HEK293 (cell line): Measurements from ENCODE around the gene FIGNL2.

ENCODE experiments used
- CTCF ChIA-PET: fragments of 350-600 bp; formaldehyde crosslinking; extraction: SDS; loops from one replicate; lab custom pipeline; 2021; ENCODE audit warnings: antibody characterized with exemption; lab: Yijun Ruan, JAX
- POLR2A ChIA-PET: fragments of 300-600 bp; formaldehyde crosslinking; extraction: SDS; loops from one replicate; lab custom pipeline; 2020; ENCODE audit warnings: antibody characterized with exemption, inconsistent platforms; lab: Yijun Ruan, JAX
- H3K27ac ChIP-seq: fragments of 200-500 bp; sonication (Bioruptor generic); 2 replicates; pipeline ENCODE4 v1.5.1; 2014; ENCODE audit warnings: low read depth, low read length, control low read depth, inconsistent platforms; ENCODE audit errors: extremely low read depth
- H3K36me3 ChIP-seq, 2 experiments: fragments of 200-500 bp in 1 of 2; sonication (Bioruptor generic) in 1 of 2; 1 replicate in 1 of 2; 2 replicates in 1 of 2; pipeline ENCODE4 v1.5.1; 2014 to 2017; ENCODE audit warnings: inconsistent platforms in 2 of 2, low read length in 2 of 2; ENCODE audit not compliant: control insufficient read depth in 2 of 2, insufficient read depth in 1 of 2
- H3K4me1 ChIP-seq: fragments of 200-500 bp; sonication (Bioruptor generic); 2 replicates; pipeline ENCODE4 v1.5.1; 2014; ENCODE audit warnings: mild to moderate bottlenecking, low read length, inconsistent platforms; ENCODE audit not compliant: control insufficient read depth, insufficient read depth
- H3K4me3 ChIP-seq: 2 replicates; pipeline ENCODE4 v1.5.1; 2011; ENCODE audit warnings: low read depth, mild to moderate bottlenecking, control low read depth, low read length, moderate library complexity
- H3K9me3 ChIP-seq: fragments of 200-500 bp; sonication (Bioruptor generic); 2 replicates; pipeline ENCODE4 v1.5.1; 2014; ENCODE audit warnings: low read depth, low read length, inconsistent platforms; ENCODE audit not compliant: control insufficient read depth, insufficient read depth
- AEBP2 ChIP-seq: fragments of 450-650 bp; formaldehyde crosslinking; IDR thresholded peaks from 2 replicates; pipeline ENCODE4 v1.5.1; 2016; ENCODE audit warnings: missing biosample characterization, missing genetic modification characterization, borderline replicate concordance
- HIC1 ChIP-seq: fragments of 450-650 bp; formaldehyde crosslinking; IDR thresholded peaks from 2 replicates; pipeline ENCODE4 v1.5.1; 2016; ENCODE audit warnings: missing biosample characterization, missing genetic modification characterization
- IKZF3 ChIP-seq: fragments of 450-650 bp; IDR thresholded peaks from 2 replicates; pipeline ENCODE4 v1.5.0; 2018; ENCODE audit warnings: missing biosample characterization, mild to moderate bottlenecking, missing genetic modification characterization, moderate library complexity
- KLF9 ChIP-seq: fragments of 450-650 bp; formaldehyde crosslinking; IDR thresholded peaks from 2 replicates; pipeline ENCODE4 v1.5.1; 2016; ENCODE audit warnings: missing biosample characterization, missing genetic modification characterization, low read depth
- MYNN ChIP-seq: fragments of 450-650 bp; formaldehyde crosslinking; IDR thresholded peaks from 2 replicates; pipeline ENCODE4 v1.5.1; 2016; ENCODE audit warnings: missing biosample characterization, missing genetic modification characterization, borderline replicate concordance
- OSR2 ChIP-seq: fragments of 450-650 bp; formaldehyde crosslinking; IDR thresholded peaks from 2 replicates; pipeline ENCODE4 v1.5.1; 2016; ENCODE audit warnings: missing biosample characterization, missing genetic modification characterization
- SETDB1 ChIP-seq: IDR thresholded peaks from one replicate; pipeline ENCODE4 v1.6.1; 2017; ENCODE audit warnings: mild to moderate bottlenecking, low read length, moderate library complexity, mixed read lengths; ENCODE audit not compliant: insufficient read length
- TRIM28 ChIP-seq: IDR thresholded peaks from 2 replicates; pipeline ENCODE4 v1.6.1; 2011; ENCODE audit warnings: low read length, control low read depth, borderline replicate concordance
- WT1 ChIP-seq: fragments of 450-650 bp; formaldehyde crosslinking; IDR thresholded peaks from 2 replicates; pipeline ENCODE4 v1.5.1; 2016; ENCODE audit warnings: missing biosample characterization, missing genetic modification characterization
- YY1 ChIP-seq: fragments of 450-650 bp; formaldehyde crosslinking; IDR thresholded peaks from 2 replicates; pipeline ENCODE4 v1.5.1; 2018; ENCODE audit warnings: missing biosample characterization, missing genetic modification characterization
- ZBTB11 ChIP-seq: fragments of 450-650 bp; formaldehyde crosslinking; conservative IDR thresholded peaks from 2 replicates; pipeline ENCODE4 v1.5.1; 2016; ENCODE audit warnings: low read depth, missing biosample characterization, missing genetic modification characterization
- ZBTB17 ChIP-seq: fragments of 450-650 bp; formaldehyde crosslinking; IDR thresholded peaks from 2 replicates; pipeline ENCODE4 v1.5.1; 2016; ENCODE audit warnings: missing biosample characterization, missing genetic modification characterization
- ZEB2 ChIP-seq: fragments of 450-650 bp; formaldehyde crosslinking; IDR thresholded peaks from 2 replicates; pipeline ENCODE4 v1.5.1; 2016; ENCODE audit warnings: missing biosample characterization, missing genetic modification characterization
- ZNF146 ChIP-seq: fragments of 450-650 bp; formaldehyde crosslinking; IDR thresholded peaks from 2 replicates; pipeline ENCODE4 v1.5.1; 2016; ENCODE audit warnings: missing biosample characterization, missing genetic modification characterization
- ZNF16 ChIP-seq: fragments of 450-650 bp; formaldehyde crosslinking; IDR thresholded peaks from 2 replicates; pipeline ENCODE4 v1.5.1; 2016; ENCODE audit warnings: low read depth, missing biosample characterization, missing genetic modification characterization
- ZNF2 ChIP-seq: fragments of 450-650 bp; formaldehyde crosslinking; IDR thresholded peaks from 2 replicates; pipeline ENCODE4 v1.5.1; 2016; ENCODE audit warnings: missing biosample characterization, missing genetic modification characterization
- ZNF280C ChIP-seq: fragments of 450-650 bp; formaldehyde crosslinking; IDR thresholded peaks from 2 replicates; pipeline ENCODE4 v1.5.1; 2016; ENCODE audit warnings: missing biosample characterization, missing genetic modification characterization
- ZNF280D ChIP-seq: fragments of 450-650 bp; formaldehyde crosslinking; IDR thresholded peaks from 2 replicates; pipeline ENCODE4 v1.5.1; 2016; ENCODE audit warnings: missing biosample characterization, missing genetic modification characterization
- ZNF354C ChIP-seq: fragments of 450-650 bp; formaldehyde crosslinking; IDR thresholded peaks from 2 replicates; pipeline ENCODE4 v1.5.1; 2016; ENCODE audit warnings: missing biosample characterization, missing genetic modification characterization, low read depth, borderline replicate concordance
- ZNF510 ChIP-seq: fragments of 450-650 bp; formaldehyde crosslinking; IDR thresholded peaks from 2 replicates; pipeline ENCODE4 v1.5.1; 2018; ENCODE audit warnings: mild to moderate bottlenecking, missing genetic modification characterization, missing biosample characterization; ENCODE audit not compliant: insufficient replicate concordance
- ZNF558 ChIP-seq: fragments of 450-650 bp; formaldehyde crosslinking; IDR thresholded peaks from 2 replicates; pipeline ENCODE4 v1.5.1; 2016; ENCODE audit warnings: missing biosample characterization, missing genetic modification characterization
- ZNF629 ChIP-seq: fragments of 450-650 bp; formaldehyde crosslinking; IDR thresholded peaks from 2 replicates; pipeline ENCODE4 v1.5.1; 2017; ENCODE audit warnings: missing biosample characterization, missing genetic modification characterization
- ZNF76 ChIP-seq: fragments of 450-650 bp; formaldehyde crosslinking; IDR thresholded peaks from 2 replicates; pipeline ENCODE4; 2016; ENCODE audit warnings: low read depth, missing biosample characterization, missing genetic modification characterization, borderline replicate concordance
- ZNF768 ChIP-seq: fragments of 450-650 bp; formaldehyde crosslinking; IDR thresholded peaks from 2 replicates; pipeline ENCODE4 v1.5.1; 2018; ENCODE audit warnings: missing biosample characterization, mild to moderate bottlenecking, missing genetic modification characterization

FIGNL2 gene

GRCh38 chr12:51825216-51825615 lies 23.3 kb downstream of the FIGNL2 start (continued):
- TF ChIP-seq ZBTB11 (tag by site-specific recombination) = no peak
- TF ChIP-seq ZNF280D (tag by site-specific recombination) = no peak
- TF ChIP-seq HIC1 (tag by site-specific recombination) = no peak
- no peak for TF ChIP-seq ZBTB17 (tag by site-specific recombination)
- TF ChIP-seq KLF9 (tag by site-specific recombination) = no peak
- no peak for TF ChIP-seq OSR2 (tag by site-specific recombination)
- TF ChIP-seq WT1 (tag by site-specific recombination) = no peak

GRCh38 chr12:51823875-51824565 lies 24.5 kb downstream of the FIGNL2 start:
- CTCF ChIA-PET = interaction anchor here (0.5 to 4.7 kb wide), 44 partner anchors 9 to 955 kb away, joined by 3 to 54 read pairs (median 4); partner anchors contain the start of genes CSRNP2 and SLC4A8
- no peaks in the 10 kb centered on the region for H3K4me1 ChIP-seq
- POLR2A ChIA-PET = no interaction called here
- no peaks in the 10 kb centered on the region for H3K36me3 ChIP-seq
- H3K4me3 ChIP-seq = no peak overlapping the region
- no peak overlapping the region for H3K27ac ChIP-seq
- H3K9me3 ChIP-seq = no peaks in the 10 kb centered on the region
- no peak for TF ChIP-seq MYNN (tag by site-specific recombination)
- TF ChIP-seq ZNF558 (tag by site-specific recombination) = no peak
- TF ChIP-seq ZNF354C = no peak
- no peak for TF ChIP-seq ZNF768 (tag by site-specific recombination)
- TF ChIP-seq SETDB1 = no peak
- TF ChIP-seq TRIM28 = no peak
- TF ChIP-seq ZNF76 (tag by site-specific recombination) = no peak
- TF ChIP-seq ZNF629 (tag by site-specific recombination) = no peak
- TF ChIP-seq YY1 (tag by site-specific recombination) = no peak
- no peak for TF ChIP-seq ZNF16 (tag by site-specific recombination)
- no peak for TF ChIP-seq AEBP2 (tag by site-specific recombination)
- no peak for TF ChIP-seq ZNF510 (tag by site-specific recombination)
- no peak for TF ChIP-seq ZNF146 (tag by site-specific recombination)
- TF ChIP-seq ZEB2 (tag by site-specific recombination) = peak; percentile 62; the same call in 1 of the 2 replicates
- no peak for TF ChIP-seq ZNF280C
- peak; percentile 80; the same call in 1 of the 2 replicates for TF ChIP-seq ZNF2 (tag by site-specific recombination)
- TF ChIP-seq IKZF3 (tag by site-specific recombination) = peak; percentile 31; the same call in 1 of the 2 replicates
